H9 (cell line): ENCODE data around the gene WDR64. TPM values are rescaled to one million over a fixed set of nuclear protein-coding genes. Genes with fewer than 3 reads are reported as not detected.

Source experiments
- DNase-seq: peaks from one replicate; pipeline ENCODE4 v3.0.0-alpha.2; 2017
- H2AFZ ChIP-seq: one replicate; pipeline ENCODE4 v1.6.1; 2013; ENCODE audit warnings: mild to moderate bottlenecking, low read length, control low read depth, moderate library complexity
- H2AK5ac ChIP-seq: 2 replicates; pipeline ENCODE4 v1.6.1; 2013; ENCODE audit warnings: low read length, control low read depth, mixed read lengths; ENCODE audit not compliant: insufficient read length
- H2BK120ac ChIP-seq: one replicate; pipeline ENCODE4 v1.6.1; 2013; ENCODE audit warnings: low read depth, mild to moderate bottlenecking, low read length, control low read depth, inconsistent platforms; ENCODE audit not compliant: poor library complexity, severe bottlenecking
- H2BK12ac ChIP-seq: 2 replicates; pipeline ENCODE4 v1.6.1; 2013; ENCODE audit warnings: low read length, control low read depth, mixed read lengths, low read depth; ENCODE audit not compliant: insufficient read length
- H2BK15ac ChIP-seq: 2 replicates; pipeline ENCODE4 v1.6.1; 2013; ENCODE audit warnings: low read depth, low read length, control low read depth
- H2BK20ac ChIP-seq: one replicate; pipeline ENCODE4 v1.6.1; 2013; ENCODE audit warnings: low read depth, mild to moderate bottlenecking, low read length, control low read depth, inconsistent platforms; ENCODE audit not compliant: poor library complexity, severe bottlenecking
- H2BK5ac ChIP-seq: 2 replicates; pipeline ENCODE4 v1.6.1; 2013; ENCODE audit warnings: low read length, control low read depth, mixed read lengths; ENCODE audit not compliant: insufficient read length
- H3K14ac ChIP-seq: 2 replicates; pipeline ENCODE4 v1.6.1; 2013; ENCODE audit warnings: low read length, control low read depth; ENCODE audit not compliant: insufficient read depth
- H3K18ac ChIP-seq: 2 replicates; pipeline ENCODE4 v1.6.1; 2013; ENCODE audit warnings: low read depth, mild to moderate bottlenecking, mixed read lengths, low read length, control low read depth; ENCODE audit not compliant: insufficient read length
- H3K23ac ChIP-seq: 2 replicates; pipeline ENCODE4 v1.6.1; 2013; ENCODE audit warnings: low read length, control low read depth, mixed read lengths, low read depth; ENCODE audit not compliant: insufficient read length
- H3K23me2 ChIP-seq: 2 replicates; pipeline ENCODE4 v1.6.1; 2013; ENCODE audit warnings: low read depth, mild to moderate bottlenecking, mixed read lengths, low read length, control low read depth; ENCODE audit not compliant: insufficient read length, poor library complexity, severe bottlenecking
- H3K27ac ChIP-seq: 2 replicates; pipeline ENCODE4 v1.5.1; 2013; ENCODE audit warnings: low read length, control low read depth, mixed read lengths, low read depth; ENCODE audit not compliant: insufficient read length
- H3K27me3 ChIP-seq: 2 replicates; pipeline ENCODE4 v1.6.1; 2013; ENCODE audit warnings: low read length, control low read depth, inconsistent platforms; ENCODE audit not compliant: insufficient read depth
- H3K4ac ChIP-seq: 2 replicates; pipeline ENCODE4 v1.6.1; 2013; ENCODE audit warnings: low read depth, mild to moderate bottlenecking, control low read depth, inconsistent platforms, low read length, moderate library complexity
- H3K4me1 ChIP-seq: 2 replicates; pipeline ENCODE4 v1.6.1; 2013; ENCODE audit warnings: low read length, control low read depth, inconsistent platforms; ENCODE audit not compliant: insufficient read depth
- H3K4me2 ChIP-seq: 2 replicates; pipeline ENCODE4 v1.6.1; 2013; ENCODE audit warnings: low read length, control low read depth, mixed read lengths; ENCODE audit not compliant: insufficient read length, insufficient read depth
- H3K56ac ChIP-seq: 2 replicates; pipeline ENCODE4 v1.6.1; 2013; ENCODE audit warnings: low read depth, mild to moderate bottlenecking, mixed read lengths, low read length, control low read depth; ENCODE audit not compliant: insufficient read length
- H3K79me1 ChIP-seq: 2 replicates; pipeline ENCODE4 v1.6.1; 2013; ENCODE audit warnings: low read depth, mild to moderate bottlenecking, moderate library complexity, low read length, control low read depth, inconsistent platforms; ENCODE audit not compliant: insufficient read depth, poor library complexity, severe bottlenecking
- H3K79me2 ChIP-seq: 2 replicates; pipeline ENCODE4 v1.6.1; 2013; ENCODE audit warnings: low read length, control low read depth, inconsistent platforms; ENCODE audit not compliant: insufficient read depth
- H3K9ac ChIP-seq: 2 replicates; pipeline ENCODE4 v1.6.1; 2013; ENCODE audit warnings: low read length, control low read depth, mixed read lengths; ENCODE audit not compliant: insufficient read length; ENCODE audit errors: extremely low read depth
- H3K9me3 ChIP-seq: one replicate; pipeline ENCODE4 v1.6.1; 2013; ENCODE audit warnings: low read depth, low read length, inconsistent platforms; ENCODE audit not compliant: control insufficient read depth
- H3T11ph ChIP-seq: one replicate; pipeline ENCODE4 v1.6.1; 2013; ENCODE audit warnings: mild to moderate bottlenecking, low read length, control low read depth, inconsistent platforms
- H4K20me1 ChIP-seq: one replicate; pipeline ENCODE4 v1.6.1; 2013; ENCODE audit not compliant: control insufficient read depth, insufficient read length, insufficient read depth
- H4K5ac ChIP-seq: 2 replicates; pipeline ENCODE4 v1.6.1; 2013; ENCODE audit warnings: low read depth, mild to moderate bottlenecking, mixed read lengths, low read length, control low read depth; ENCODE audit not compliant: insufficient read length
- H4K8ac ChIP-seq: replicated peaks from 2 replicates; pipeline ENCODE4 v1.6.1; 2013; ENCODE audit warnings: low read length, control low read depth, mixed read lengths, low read depth; ENCODE audit not compliant: insufficient read length
- H4K91ac ChIP-seq: 2 replicates; pipeline ENCODE4 v1.6.1; 2013; ENCODE audit warnings: low read depth, mild to moderate bottlenecking, moderate library complexity, mixed read lengths, low read length, control low read depth; ENCODE audit not compliant: insufficient read length
- H3K27ac Mint-ChIP-seq, 3 experiments: 2 replicates in 2 of 3; 3 replicates in 1 of 3; pipeline ENCODE4 v1.8.0; 2020 to 2021; ENCODE audit warnings: mixed read lengths in 3 of 3, mild to moderate bottlenecking in 1 of 3, moderate library complexity in 1 of 3
- H3K27me3 Mint-ChIP-seq: 2 replicates; pipeline ENCODE4 v1.8.0; 2021; ENCODE audit warnings: low read depth, mild to moderate bottlenecking, moderate library complexity, mixed read lengths
- H3K36me3 Mint-ChIP-seq, 3 experiments: 2 replicates in 2 of 3; 3 replicates in 1 of 3; pipeline ENCODE4 v1.8.0; 2020 to 2021; ENCODE audit warnings: low read depth in 3 of 3, mixed read lengths in 3 of 3; ENCODE audit not compliant: insufficient read depth in 1 of 3
- H3K4me1 Mint-ChIP-seq, 2 experiments: 2 replicates each; pipeline ENCODE4 v1.8.0; 2020; ENCODE audit warnings: mixed read lengths in 2 of 2
- H3K4me3 Mint-ChIP-seq, 2 experiments: 2 replicates in 1 of 2; 3 replicates in 1 of 2; pipeline ENCODE4 v1.8.0; 2020 to 2021; ENCODE audit warnings: mild to moderate bottlenecking in 2 of 2, mixed read lengths in 2 of 2, moderate library complexity in 1 of 2
- H3K9me3 Mint-ChIP-seq, 2 experiments: 2 replicates in 1 of 2; 3 replicates in 1 of 2; pipeline ENCODE4 v1.8.0; 2020; ENCODE audit warnings: mild to moderate bottlenecking in 2 of 2, mixed read lengths in 2 of 2, moderate library complexity in 1 of 2
- CTCF ChIP-seq: fragments of 200-600 bp; sonication (generic); conservative IDR thresholded peaks from 3 replicates; pipeline ENCODE4 v1.8.0; 2021; ENCODE audit warnings: antibody characterized with exemption, mild to moderate bottlenecking
- WGBS: extraction: QIAGEN DNeasy Blood & Tissue Kit; methylation state at CpG from one replicate; pipeline ENCODE4 v1.1.7; 2013; ENCODE audit warnings: missing lambda C conversion rate, low lambda C conversion rate, mixed read lengths; ENCODE audit not compliant: insufficient read length; ENCODE audit errors: extremely low coverage; 5-methylcytosine and 5-hydroxymethylcytosine counted together
- total RNA-seq: library from RNA; stranded (reverse); gene quantifications from 2 replicates; pipeline ENCODE4 v1.2.1, GENCODE V29; 2021

Gene WDR64
- total RNA-seq, 1 experiment from 2014 or later, result not detected

DNA sequence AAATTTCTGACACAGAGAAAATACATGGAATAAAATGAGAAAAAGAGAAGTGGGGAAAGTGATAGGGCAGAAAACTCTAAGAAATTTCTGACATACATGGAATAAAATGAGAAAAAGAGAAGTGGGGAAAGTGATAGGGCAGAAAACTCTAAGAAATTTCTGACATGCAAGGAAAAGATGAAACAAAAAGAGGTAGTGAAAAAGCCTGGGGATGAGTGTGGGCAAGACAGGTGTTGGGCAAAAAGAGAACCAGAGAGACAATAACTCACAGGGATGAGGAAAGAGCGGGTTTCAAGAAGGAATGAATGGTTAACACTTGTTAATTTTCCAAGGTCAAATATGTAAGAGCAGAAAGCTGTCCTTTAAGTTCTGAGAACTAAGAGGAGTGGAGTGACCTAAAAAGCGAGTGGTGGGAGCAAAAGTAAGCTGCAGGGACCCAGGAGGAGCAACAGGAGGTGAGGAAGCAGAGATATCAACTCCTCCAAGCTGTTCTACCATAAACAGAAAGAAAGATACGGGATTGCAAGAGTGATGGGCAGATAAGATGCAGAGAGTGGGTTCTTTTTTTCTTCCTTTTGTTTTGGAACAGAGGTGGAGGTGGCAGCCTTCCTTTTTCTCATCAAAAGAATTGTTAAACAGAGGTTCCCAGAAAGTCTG is 166.0 kb downstream of the WDR64 start:
- Mint-ChIP-seq H3K9me3 (no peaks in the 10 kb centered on the region), H3K36me3 (no peaks in the 10 kb centered on the region)

More for the DNA sequence above, 166.0 kb downstream of the WDR64 start:
- H4K91ac ChIP-seq, result no peak overlapping the region
- H2BK15ac ChIP-seq, result no peak overlapping the region
- no peak overlapping the region for H3K27ac Mint-ChIP-seq
- H3K27me3 ChIP-seq, result no peaks in the 10 kb centered on the region
- no peak overlapping the region for H3K9ac ChIP-seq
- no peaks in the 10 kb centered on the region for H4K20me1 ChIP-seq
- H3K79me2 ChIP-seq, result no peaks in the 10 kb centered on the region
- no peak overlapping the region for H3K18ac ChIP-seq
- H4K5ac ChIP-seq, result no peak overlapping the region
- TF ChIP-seq CTCF, result no peak
- no peak for DNase-seq
- no peak overlapping the region for H3K4me2 ChIP-seq
- no peak overlapping the region for H2AFZ ChIP-seq
- no peak overlapping the region for H3K56ac ChIP-seq
- no peak overlapping the region for H3K14ac ChIP-seq
- H2BK12ac ChIP-seq, result no peak overlapping the region
- no peaks in the 10 kb centered on the region for H3K4me1 Mint-ChIP-seq
- H2BK20ac ChIP-seq, result no peak overlapping the region
- no peaks in the 10 kb centered on the region for H3K23me2 ChIP-seq
- H3K4me3 Mint-ChIP-seq, result no peak overlapping the region
- WGBS, result no CpG with 5 or more reads among the region's 3 CpGs
- H3K23ac ChIP-seq, result no peak overlapping the region
- no peak overlapping the region for H4K8ac ChIP-seq
- H3K9me3 ChIP-seq, result no peaks in the 10 kb centered on the region
- H3T11ph ChIP-seq, result no peak overlapping the region
- no peak overlapping the region for H2BK120ac ChIP-seq
- no peak overlapping the region for H2BK5ac ChIP-seq
- H3K4me1 ChIP-seq, result no peaks in the 10 kb centered on the region
- H3K79me1 ChIP-seq, result no peaks in the 10 kb centered on the region
- H3K4ac ChIP-seq, result no peak overlapping the region
- no peaks in the 10 kb centered on the region for H3K27me3 Mint-ChIP-seq
- no peak overlapping the region for H2AK5ac ChIP-seq
- H3K27ac ChIP-seq, result no peak overlapping the region
